HG02885 (cell line): ENCODE data around the gene CA12.

Experiments
- ATAC-seq: cut with Tn5 transposase; IDR thresholded peaks from one replicate; pipeline ENCODE4 v1.9.1; 2021; ENCODE audit warnings: mild to moderate bottlenecking; ENCODE audit not compliant: unreplicated experiment, poor library complexity

CA12 gene

GRCh38 chr15:63379492-63380150, 2.0 kb downstream of the CA12 start:
- ATAC-seq: no peak

DNA sequence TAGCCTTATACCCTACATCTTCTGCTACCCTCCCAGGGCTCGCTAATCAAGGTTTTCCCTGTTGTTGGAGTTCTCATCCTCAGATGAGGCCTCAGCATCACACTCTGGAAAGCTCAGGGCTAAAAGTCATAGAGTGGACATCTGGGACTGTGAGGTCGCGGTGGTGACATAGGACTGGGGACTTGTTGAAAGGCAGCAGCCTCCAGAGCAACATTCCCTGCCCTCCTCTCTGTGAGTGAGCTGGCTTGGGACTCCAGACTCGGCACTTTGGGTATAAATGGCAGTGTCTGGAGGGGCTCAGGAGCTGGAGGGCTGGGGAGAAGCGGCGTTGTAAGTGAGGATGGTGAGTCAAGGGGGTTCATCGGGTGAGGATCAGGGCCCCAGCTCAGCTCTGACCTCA, 2.7 kb downstream of the CA12 start:
- no peak for ATAC-seq

- no peak for ATAC-seq
Observed at GRCh38 chr15:63374686-63375520, 6.7 kb downstream of the CA12 start.

DNA sequence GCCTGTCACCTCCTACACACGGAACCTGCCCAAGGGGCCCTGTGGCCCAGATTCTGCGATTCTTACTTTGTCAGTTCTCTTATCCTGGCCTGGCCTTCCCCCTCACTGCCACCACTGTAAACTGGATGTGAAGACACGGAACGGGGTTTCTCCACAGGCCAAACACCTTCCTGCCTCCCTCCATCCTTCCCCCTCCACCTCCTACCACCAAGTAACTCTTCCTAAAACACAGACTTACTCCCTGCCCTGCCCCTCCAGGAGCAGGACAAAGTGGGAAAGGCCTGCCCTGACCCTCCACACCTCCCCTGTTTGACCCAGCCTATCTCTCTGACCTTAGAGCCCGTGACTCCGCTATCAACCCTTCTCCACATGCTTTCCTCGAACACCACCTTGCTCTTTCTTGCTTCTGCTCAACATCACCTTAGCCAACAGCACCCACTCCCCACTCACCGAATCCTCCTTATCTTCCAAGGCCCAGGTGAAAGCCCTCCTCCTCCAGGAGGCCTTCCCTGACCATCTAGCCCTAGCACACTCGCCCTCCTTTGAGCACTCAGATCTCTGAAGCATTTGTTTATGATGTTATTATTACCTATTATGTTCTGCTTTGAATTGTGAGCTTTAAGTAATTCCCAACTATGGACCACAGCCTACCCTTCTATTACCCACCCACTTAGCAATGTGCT, 7.6 kb downstream of the CA12 start:
- no peak for ATAC-seq

GRCh38 chr15:63373330-63373729, 8.3 kb downstream of the CA12 start:
- no peak for ATAC-seq

DNA sequence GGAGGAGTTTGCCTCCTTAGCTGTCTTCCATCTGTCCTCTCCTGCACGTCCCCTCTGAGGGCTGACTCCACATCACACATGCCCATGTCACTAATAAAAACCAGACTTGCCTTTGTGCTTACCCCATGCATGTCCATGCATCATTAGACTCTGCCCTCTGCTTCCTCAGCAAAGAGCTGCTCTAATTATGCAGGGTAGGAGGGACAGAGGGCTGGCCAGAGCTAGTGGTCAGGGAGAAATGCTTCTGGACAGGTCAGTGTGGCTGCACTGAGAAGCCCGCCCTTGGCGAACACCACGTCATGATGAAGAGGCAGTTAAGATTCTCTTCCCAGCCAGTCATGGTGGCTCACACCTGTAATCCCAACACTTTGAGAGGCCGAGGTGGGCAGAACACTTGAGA, 8.9 kb downstream of the CA12 start:
- no peak for ATAC-seq

DNA sequence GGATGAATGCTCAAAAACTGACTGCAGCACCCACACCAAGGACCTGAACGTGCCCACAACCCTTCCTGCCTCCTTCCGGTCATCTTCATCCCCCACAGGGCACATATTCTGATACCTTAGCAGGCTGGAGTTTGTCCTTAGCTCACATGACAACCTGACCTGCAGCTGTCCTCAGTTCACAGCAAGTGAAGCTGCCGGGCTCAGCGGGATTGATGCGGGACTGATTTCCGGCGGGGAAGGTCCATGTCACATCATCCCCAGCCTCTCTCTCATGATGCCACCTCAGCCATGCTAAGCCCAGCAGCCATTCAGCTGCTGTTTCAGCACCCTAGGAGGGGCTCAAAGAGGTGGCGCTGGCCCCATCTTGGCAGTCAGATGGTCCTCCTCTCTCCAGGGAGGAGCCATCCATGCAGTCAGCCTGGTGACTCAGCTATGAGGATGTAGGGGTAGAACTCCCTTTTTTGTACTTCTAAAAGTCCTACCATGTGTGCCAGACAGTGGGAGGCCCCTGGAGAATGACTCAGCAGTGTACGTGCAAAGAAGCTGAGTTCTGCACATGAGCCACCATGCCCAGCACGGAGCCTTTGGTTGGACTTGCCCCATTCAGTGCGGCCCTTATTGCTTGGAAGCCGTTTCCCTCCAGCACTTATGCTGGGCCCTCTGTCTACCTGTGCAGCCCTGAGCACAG, 9.5 kb downstream of the CA12 start:
- ATAC-seq: no peak

DNA sequence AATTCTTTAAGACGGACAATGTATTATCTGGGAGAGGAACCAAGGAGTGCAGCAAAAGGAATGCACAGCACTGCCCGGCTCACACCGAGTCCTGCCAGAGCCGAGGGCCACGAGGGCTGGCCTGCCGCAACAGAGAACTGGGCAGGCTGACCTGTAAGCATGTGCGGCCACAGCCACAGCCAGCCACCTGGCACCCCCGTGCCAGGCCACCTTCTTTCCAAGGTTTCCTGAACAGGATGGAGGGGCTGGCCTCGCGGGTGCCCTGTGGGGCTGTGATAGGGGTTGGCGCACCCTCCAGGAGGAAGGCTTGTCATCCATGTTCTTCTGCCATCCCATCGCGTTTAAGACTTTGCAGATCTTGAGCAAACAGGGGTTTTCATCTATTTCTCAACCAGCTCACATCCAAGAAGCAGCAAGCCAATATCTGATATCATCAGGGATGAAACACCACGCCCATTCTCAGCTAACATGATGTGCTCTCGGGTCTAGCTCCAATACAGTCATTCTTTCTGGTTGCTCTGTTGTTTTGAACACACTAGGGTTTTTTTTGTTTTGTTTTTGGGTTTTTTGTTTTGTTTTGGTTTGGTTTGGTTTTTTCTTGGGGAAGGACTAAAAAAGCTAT, 10.2 kb downstream of the CA12 start:
- no peak for ATAC-seq

- no peak for ATAC-seq
Observed at GRCh38 chr15:63370764-63371163, 10.9 kb downstream of the CA12 start.

- no peak for ATAC-seq
Observed at GRCh38 chr15:63369781-63370180, 11.9 kb downstream of the CA12 start.

GRCh38 chr15:63369296-63369695, 12.3 kb downstream of the CA12 start:
- ATAC-seq: no peak

DNA sequence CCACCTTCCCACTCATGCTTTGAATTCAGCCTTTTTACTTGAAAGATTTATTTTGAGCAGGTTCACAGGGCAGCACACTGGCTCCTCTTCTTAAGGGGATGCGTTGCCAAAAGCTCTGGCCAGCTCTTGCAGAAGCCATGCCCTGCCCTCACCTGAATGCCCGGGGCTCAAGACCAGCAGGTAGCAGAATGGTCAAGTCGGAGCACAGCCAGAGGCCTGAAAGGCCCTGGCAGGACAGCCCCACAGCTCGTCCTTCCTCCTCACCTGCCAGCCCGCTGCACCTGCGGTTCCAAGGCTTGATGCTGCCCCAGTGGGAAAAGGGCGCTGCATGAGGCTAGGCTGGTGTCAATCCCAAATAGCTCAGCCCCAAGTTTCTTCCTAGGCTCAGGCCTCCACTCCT, 13.1 kb downstream of the CA12 start:
- no peak for ATAC-seq

- ATAC-seq: no peak
Observed at GRCh38 chr15:63367900-63368299, 13.7 kb downstream of the CA12 start.

DNA sequence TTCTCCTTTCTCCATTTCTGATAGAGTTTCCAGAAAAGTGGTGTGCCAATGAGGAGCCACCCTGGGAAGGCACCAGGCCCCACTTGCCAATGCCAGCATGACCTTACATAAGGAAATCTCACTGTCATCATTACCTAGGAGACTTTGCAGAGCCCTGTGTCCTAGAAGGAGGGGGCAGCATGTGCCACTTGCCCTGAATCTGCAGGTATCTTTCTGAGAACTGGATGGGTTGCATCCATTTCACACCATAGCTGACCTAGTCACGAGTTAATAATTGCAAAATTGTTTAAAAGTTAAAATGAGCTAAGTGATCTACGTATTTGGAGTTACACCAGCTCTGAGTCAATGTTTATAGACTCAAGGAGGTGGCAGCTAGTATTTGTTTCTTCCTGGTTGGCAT, 14.3 kb downstream of the CA12 start:
- no peak for ATAC-seq

DNA sequence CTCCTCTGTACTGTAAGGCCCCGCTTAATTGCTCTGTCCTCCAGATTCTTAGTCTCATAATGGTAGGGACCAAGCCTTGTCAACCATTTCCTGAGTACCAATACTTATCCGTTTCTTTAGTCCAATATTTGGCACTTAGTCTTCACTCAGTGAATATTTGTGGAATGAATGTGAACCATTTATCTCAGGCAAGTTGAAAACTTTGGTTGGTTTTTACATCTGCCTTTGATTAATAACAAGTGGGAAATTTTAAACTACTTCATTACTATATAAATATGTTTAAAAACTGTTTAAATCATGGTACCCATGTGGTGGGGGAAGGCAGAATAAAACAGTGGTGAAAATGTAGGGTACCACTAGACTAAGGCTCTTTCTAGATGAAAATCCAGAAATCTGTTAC, 15.2 kb downstream of the CA12 start:
- no peak for ATAC-seq

- no peak for ATAC-seq
Observed at GRCh38 chr15:63365273-63365680, 16.4 kb downstream of the CA12 start.

GRCh38 chr15:63364399-63365272, 17.0 kb downstream of the CA12 start:
- ATAC-seq: no peak

GRCh38 chr15:63363292-63363691, 18.4 kb downstream of the CA12 start:
- ATAC-seq: no peak

- ATAC-seq: no peak
Observed at GRCh38 chr15:63362885-63363284, 18.8 kb downstream of the CA12 start.
